Endometrium (tissue), 2 donors: ENCODE data around the gene POTEC.
"Not testable (repeated sequence)": the region's sequence is repeated elsewhere in the genome, so short reads cannot be mapped to it uniquely, and the experiment has no call there.

Source experiments
- FAIRE-seq: peaks from 2 replicates; lab custom pipeline; 2012; peaks lifted over from hg19 to GRCh38; lab: Jason Lieb, UNC
- donor health status: control.
- donor health status: control.

Gene POTEC

DNA sequence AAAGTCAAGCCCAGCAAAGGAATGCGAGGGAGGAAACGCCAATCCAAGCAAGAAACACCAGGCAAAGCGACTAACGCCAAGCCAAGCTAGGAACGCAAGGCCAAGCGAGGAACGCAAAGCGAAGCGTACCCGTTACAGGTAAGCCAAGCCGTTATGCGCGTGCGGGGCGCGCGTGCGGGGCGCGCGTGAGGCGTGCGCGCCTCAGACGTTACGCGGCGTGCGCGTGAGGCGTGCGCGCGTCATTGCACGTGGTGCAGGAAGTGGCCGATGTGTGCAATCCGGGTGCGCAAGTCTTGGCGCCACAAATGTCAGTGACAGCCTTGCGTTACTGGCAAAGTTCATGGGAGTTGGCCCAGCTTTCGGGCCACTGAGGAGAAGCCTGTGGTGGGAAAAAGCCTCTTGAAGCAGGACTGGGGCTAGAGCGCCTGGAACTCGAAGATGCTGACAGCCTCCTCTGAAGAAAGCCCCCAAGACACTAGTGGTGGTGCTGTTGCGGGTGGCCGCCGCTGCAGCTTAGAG is at the start of gene POTEC:
Gene POTEC (minus strand): TSS at position 155 of the 519 bp plus-strand sequence. CDS start 454 bp downstream, outside the sequence.
- FAIRE-seq: not testable (repeated sequence)

DNA sequence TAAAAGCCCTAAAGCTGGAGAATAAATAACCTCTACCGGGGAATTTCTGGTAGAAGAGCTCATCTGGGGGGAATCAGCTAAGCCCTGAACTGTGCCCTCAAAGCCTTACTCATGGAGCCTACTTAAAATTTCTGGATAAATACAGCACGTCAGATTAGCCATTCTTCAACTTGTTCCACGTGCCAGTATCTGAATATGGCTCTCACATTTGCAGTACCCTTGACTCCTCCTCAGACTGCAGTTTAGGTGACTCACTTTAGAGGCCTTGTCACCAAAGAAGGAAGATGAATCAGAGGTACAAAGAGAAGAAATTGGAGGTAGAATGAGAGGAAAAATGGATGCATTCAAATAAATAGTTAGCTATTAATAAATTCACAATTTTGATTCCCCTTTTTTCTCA is 34.6 kb upstream of the POTEC start:
- FAIRE-seq: no peak

DNA sequence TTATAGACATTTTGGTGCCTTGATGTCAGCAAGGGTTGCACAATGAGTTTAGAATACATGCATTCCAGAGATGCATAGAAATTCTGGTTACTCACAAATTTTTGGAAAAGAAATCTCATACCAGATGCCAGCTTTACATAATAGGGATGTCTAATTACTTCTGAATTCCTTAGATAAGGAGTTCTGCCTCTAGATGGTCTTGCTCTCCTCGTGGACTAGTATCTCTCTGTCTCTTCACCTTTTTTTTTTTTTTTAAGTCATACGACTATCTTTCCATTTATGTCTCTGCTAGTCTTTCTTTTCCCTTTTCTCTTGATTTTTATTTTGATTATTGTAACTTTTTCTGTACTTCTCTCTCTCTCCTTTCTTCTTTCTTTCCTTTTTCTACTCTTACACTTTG is 16.1 kb upstream of the POTEC start:
- not testable (repeated sequence) for FAIRE-seq

DNA sequence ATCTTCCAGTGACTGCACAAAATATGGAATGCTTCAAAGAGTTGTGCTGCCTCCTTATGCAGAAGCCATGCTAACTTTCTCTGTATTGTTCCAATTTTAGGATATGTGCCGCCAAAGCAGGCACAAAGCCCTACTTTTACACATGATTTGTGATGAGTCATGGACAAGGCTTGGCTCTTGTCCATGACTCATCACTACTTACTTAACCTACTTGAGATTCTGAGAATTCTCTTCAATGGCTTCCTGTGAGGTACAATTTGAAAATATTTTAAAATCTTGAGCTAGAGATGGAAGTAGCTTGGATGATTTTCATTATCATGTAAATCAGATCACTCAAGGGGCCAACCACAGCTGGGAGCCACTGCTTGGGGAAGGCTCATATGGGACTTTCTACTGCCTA is 11.7 kb downstream of the POTEC start:
- not testable (repeated sequence) for FAIRE-seq

DNA sequence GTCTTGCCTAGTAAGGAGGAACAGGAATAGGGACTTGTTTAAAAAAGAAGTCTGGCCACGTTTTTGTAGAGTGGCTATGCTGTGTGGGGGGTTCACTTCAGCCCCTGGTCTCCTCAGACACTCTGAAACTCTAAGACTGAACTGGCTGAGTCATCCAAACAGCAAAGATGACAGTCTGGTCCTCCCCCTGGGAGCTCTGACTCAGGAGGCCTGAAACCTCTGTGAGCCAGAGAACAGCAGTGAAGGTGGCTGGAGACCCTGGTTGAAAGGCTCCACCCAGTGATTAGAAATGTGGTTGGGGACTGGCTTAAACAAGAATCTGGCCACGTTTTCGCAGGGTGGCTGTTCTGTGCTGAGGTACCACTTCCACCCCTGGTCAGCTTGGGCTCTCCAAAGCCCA is 32.7 kb downstream of the POTEC start:
- not testable (repeated sequence) for FAIRE-seq

DNA sequence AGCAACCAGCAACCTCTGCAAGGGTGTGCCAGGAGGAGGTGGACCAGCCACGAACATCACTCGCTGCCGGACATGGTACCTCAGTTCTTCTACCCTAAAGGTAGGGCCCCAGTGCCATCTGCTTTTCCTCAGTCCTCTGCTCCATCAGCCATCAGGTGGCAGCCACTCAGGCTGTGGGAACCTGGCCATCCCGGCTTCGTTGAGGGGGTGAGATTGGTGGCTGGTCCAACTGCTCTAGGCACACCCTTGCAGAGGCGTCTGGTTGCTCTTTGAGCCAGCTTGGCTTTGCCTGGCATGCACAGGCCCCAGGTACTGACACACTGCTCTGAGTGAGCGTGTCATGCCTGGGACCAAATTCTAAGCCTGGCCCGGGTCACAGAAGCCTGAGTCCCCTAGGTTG is 39.7 kb downstream of the POTEC start:
- FAIRE-seq: not testable (repeated sequence)

DNA sequence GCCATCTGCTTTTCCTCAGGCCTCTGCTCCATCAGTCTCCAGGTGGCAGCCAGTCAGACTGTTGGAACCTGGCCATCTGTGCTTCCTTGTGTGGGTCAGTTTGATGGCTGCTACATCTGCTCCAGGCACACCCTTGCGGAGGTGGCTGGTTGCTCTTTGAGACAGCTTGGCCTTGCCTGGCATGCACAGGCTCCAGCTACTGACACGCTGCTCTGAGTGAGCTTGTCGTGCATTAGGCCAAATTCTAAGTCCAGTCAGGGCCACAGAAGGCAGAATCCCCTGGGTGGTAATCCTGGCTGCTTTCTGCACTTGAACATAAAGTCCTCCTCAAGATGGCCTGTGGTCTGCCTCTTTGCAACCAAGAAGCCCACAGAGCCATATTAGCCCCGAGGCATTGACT is 41.5 kb downstream of the POTEC start:
- not testable (repeated sequence) for FAIRE-seq

DNA sequence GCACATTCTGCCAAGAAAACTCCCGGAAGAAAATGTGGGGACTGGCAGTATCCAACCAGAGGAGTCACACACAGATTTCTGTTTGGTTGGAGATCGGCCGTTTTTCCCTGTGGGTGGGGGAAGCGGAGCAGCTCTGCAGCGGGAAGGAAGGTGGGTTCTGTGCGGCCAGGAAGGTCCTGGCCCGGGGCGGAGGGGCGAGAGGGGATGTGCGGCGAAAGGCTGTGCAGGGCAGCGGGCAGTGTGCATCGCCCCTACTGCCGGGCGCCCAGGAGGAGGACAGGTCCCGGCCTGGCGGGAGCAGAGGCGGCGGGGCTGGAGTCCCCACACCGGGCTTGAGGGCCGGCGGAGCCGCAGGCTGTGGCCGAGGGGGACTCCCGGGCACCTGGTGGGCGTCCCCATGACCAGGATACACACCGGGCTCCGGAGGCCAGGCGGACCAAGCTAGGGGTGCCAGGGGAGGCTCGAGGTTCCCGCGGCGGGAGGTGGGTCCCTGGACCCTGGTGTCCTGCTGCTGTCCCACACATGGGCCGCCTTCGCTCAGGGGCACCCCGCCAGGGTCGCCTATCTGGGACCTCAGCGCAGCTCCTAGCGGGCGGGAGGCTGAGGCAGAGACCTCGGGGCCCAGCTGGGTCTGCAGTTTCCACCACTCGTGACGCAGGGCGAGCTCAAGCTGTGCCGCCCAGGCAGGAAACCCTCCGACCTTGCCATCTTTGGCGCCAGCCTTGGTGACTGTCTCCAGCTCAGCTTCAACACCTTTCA is 54.0 kb downstream of the POTEC start:
- FAIRE-seq: not testable (repeated sequence)

DNA sequence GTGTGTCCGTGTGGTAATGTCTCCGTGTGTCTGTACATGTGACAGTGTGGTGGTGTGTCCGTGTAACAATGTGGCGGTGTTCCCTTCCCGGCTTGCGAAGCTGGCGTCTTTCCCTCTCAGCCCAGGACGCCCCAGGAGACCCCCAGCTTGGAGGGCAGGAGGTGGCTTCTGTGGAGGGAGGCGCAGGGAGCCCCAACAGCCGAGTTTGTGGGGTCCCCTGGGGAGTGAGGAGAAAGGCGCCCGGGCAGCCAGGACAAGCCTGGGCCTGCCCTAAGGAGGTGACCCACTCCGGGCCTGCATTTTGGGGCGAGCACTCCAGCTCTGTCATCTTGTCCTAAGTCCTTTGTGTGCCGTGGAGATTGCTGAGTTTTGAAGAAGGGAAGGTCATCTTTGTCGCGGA is 54.6 kb downstream of the POTEC start:
- not testable (repeated sequence) for FAIRE-seq

DNA sequence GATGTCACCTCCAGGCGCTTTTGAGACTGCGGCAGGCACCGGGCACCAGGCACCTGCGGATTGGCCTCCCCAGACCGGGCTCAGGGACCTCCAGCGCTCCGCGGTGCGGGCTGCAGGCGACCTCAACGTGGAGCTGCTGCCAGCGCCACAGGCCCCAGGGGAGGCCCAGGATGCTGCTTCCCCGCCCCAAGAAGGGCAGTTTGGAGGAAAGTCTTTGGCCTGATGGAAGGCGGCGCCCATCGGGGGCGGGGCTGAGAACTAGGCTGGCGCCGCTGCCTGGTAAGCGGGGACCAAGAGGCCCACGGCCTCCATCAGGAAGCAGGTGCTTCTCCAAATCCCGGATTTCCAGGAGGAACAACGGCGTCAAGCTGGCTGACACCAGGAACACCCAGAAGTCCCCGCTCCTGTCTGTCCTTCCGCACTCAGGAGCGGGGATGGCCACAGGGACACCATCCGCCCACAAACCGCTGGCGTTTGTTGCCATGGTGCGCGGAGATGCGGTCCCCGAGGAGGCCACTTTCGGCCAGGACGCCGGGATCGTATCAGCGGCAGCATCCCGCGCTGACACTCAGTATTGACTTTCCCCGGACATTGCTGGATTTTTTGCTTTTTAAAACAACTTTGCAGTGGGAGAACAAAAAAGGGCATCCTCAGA is 56.3 kb downstream of the POTEC start:
- FAIRE-seq: not testable (repeated sequence)

DNA sequence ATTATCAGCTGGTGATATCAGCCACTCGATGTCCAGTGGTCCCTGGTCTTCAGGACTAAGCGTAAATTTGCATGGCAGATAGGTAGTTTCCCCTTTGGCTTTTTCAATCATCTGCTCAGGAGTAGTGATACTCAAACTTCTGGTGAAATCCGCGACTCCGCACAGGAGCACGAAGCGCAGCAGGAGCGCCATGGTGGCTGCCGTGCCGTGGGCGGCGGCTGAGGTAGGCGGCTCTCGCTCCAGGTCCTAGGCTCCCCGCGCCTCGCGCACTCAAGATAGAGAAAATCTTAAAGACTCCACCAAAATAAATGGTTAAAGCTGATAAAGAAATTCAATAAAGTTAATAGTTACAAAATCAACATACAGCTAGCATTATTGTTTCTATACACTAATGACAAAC is 64.3 kb downstream of the POTEC start:
- FAIRE-seq: not testable (repeated sequence)

DNA sequence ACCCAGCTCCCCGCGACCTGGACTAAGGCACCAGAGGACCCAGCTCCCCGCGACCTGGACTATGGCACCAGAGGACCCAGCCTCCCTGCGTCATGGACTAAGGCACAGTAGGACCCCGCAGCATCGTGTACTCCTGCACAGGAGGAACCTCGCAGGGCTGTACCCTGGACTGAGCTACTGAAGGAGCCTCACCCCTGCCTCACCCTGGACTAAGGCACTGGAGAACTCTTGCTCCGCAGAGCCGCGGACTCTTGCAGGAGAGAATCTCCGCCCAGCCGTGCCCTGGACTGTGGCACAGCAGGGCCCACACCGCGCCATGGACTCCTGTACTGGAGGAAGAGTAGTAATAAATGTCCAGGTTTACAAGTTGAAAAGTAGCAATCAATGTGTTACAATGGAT is 67.9 kb downstream of the POTEC start:
- not testable (repeated sequence) for FAIRE-seq

DNA sequence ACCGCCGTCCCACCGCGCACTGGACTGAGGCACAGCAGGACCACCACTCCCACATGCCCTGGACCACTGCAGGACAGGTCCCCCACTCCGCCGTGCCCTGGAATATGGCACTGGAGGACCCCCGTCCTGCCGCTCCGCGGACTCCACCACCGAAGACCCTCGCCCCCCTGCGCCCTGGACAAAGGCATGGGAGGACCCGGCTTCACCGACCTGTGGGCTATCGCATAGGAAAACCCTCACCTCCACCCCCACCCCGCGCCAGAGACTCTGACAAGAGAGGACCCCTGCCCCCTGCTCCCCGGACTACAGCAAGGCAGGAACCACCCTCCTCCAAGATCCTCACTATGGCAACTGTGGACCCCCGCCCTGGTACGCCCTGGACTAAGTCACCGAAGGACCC is 68.6 kb downstream of the POTEC start:
- not testable (repeated sequence) for FAIRE-seq

DNA sequence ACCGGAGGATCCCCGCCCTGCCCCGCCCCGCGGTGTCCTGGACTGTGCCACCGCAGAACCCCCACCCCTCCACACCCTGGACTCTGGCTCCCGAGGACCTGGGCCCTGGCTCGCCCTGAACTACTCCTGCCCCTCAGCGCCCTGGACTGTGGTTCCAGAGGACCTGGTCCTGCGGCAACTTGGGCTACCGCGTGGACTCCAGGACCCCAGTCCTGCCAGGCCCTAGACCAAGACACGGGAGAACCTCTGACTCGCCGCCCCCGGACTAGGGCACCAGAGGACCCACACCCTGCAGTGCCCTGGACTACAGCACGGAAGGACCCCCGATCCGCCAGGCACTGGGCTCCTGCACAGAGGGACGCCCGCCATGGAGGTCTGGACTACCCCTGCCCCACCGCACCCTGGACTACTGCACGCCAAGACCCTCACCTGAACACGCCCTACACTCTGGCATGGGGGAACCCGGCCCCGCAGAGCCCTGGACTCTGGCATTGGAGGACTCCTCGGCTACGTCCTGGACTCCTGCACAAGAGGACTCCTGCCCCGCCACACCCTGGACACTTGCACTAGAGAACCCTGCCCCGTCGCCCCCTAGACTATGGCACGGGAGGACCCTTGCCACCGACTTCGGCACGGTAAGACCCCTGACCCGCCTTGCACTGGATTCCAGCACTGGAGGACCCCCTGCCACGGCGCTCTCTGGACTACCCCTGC is 69.2 kb downstream of the POTEC start:
- not testable (repeated sequence) for FAIRE-seq

DNA sequence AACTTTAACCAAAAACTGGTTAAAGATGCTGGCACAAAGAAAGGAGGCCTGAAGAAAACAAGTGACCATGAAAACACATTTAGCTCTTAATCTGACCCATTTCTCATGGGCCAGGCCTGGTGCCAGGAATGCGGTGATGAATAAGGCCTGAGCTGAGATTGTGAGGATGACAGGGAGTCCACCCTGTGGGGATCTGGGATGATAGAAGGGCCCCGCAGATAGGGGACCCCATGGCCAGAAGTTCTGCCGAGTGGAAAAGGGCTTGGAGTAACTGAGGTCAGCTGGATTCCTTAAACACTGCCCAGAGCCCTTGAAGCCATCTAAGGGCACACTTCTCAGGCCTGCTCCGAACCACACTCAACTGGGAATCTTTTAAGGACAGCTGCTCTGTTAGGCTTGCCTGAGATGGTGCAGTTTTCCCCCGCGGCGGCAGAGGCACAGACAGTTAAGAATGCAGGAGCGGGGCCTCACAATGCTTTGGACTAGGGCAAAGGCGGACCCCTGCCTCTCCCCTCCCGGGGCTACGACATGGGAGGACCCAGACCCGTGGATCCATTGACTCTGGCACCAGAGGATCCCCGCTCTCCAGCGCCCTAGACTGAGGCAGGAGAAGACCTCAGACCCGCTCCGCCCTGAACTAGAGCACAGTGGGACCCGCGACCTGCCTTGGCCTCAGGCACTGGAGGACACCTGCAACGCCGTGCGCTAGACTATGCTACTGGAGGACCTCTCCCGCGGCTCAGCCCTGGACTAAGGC is 70.0 kb downstream of the POTEC start:
- not testable (repeated sequence) for FAIRE-seq

DNA sequence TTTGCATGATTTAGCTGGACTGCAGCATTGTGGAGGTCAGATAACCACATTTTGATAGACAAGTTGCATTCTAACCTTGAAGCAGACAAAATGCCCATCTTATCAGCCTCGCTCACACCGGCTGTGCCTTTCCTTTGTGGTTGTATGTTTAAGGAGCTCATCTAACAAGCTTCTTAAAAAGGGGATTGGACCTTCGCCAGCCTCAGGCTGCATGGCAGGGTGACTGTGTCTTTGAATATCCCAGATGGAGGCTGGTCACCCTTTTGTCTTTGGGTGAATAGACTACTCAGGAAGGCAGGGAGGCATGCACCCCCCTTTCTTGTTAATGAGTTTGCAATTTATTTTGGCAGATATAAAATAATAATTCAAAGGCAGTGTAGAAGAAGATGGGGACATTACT is 72.1 kb downstream of the POTEC start:
- FAIRE-seq: not testable (repeated sequence)

DNA sequence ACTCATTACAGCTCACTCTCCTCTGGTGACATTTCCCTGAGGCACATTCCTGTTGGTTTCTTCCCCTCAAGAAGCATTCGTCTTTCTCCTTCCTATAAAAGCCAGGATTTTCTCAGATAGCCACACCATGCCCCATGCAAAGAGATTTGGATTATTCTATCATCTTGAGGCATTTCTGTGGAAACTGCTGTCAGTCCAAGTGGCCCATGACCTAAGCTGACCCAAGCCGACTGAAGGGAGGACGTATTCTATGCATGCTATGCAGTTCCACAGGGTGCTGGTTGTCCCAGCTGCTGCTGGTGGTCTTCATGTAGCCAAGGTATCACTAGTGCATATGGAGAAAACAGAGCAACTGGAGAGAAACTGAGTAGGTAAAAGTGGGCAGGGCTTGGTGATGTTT is 73.0 kb downstream of the POTEC start:
- FAIRE-seq: not testable (repeated sequence)

DNA sequence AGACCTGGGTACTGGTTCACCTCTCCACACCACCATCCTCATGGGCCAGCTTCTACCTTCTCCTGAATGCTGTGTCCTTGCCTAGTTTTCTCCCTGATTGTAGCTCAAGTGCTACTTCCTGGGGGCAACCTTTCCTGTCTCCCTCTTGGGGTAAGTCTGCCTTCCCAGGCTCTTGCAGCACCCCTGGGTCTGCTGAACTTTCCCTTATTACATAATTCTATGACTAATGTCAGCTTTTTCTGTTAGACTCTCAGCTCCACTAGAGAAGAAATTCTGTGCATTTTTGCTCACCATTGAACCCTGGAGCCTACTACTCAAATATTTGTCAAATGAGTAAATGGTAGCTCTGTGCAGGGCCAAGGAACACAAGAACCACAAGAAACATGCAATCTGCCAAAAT is 73.4 kb downstream of the POTEC start:
- not testable (repeated sequence) for FAIRE-seq

DNA sequence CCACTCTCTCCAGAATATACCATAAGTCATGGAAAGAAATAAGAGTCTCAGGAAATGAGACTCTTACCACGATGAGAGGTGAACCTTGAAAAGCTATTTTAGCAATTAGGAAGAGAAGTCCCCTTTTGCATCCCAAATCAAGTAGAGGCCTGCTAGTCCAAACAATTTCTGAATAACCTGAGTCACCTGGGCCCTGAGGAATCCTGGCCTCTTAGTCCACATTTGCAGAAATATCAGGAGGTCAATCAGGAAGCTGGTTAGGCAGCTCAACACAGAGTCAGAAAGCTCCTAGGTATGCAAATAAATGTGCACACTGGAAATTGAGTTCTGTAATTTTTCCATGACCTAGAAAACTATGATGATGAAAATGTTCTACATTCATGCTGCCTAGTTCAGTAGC is 77.4 kb downstream of the POTEC start:
- not testable (repeated sequence) for FAIRE-seq
